Suprapubic skin (tissue), 4 donors: ENCODE measurements around the gene RGS6.

ENCODE experiments used
- CTCF ChIP-seq, 2 donors: fragments of 200-600 bp in 1 of 2; fragments of 450-650 bp in 1 of 2; sonication (generic) in 1 of 2; IDR thresholded peaks; one replicate each; pipeline ENCODE4 v1.5.1; 2016 to 2019; ENCODE audit warnings: antibody characterized with exemption in 2 of 2, mild to moderate bottlenecking in 1 of 2, moderate library complexity in 1 of 2
- POLR2A ChIP-seq, 2 donors: fragments of 450-650 bp; IDR thresholded peaks; one replicate each; pipeline ENCODE4 v1.6.1; 2017; ENCODE audit warnings: antibody characterized with exemption in 2 of 2, mild to moderate bottlenecking in 2 of 2, moderate library complexity in 2 of 2
- POLR2AphosphoS5 ChIP-seq, 3 donors: sonication (generic); formaldehyde crosslinking; IDR thresholded peaks; one replicate each; pipeline ENCODE4 v1.6.1; 2017; ENCODE audit warnings: antibody characterized with exemption in 3 of 3

GRCh38 chr14:72578514-72578913, 646.3 kb downstream of the RGS6 start:
- TF ChIP-seq CTCF (IDR thresholded peaks at IDR 0.05) (no peak), POLR2A (IDR thresholded peaks at IDR 0.05) (no peak), POLR2AphosphoS5 (IDR thresholded peaks at IDR 0.05) (no peak)
